Measurements from ENCODE around the gene DCPS. TPM values are rescaled to one million over a fixed set of nuclear protein-coding genes. Genes with fewer than 3 reads are reported as not detected.

The DCPS gene
- total and polyA plus RNA-seq, 4 donors = 10.7 to 26.3 (median 20.4) TPM

GRCh38 chr11:126387857-126388256, 84.0 kb downstream of the DCPS start:
- DNase-seq (peak in 1 of 3 donors; percentile 17), ATAC-seq (ENCODE audit: insufficient read depth, low FRiP score) (no peak)
- H3K36me3 ChIP-seq (ENCODE audit: control insufficient read depth in 4 of 4, insufficient read depth in 4 of 4, low read length in 4 of 4) = no peaks in the 10 kb centered on the region
- WGBS, 2 donors = 77 to 81% methylated on average over 5 of the region's 5 CpGs
- H3K9me3 ChIP-seq (ENCODE audit: control insufficient read depth in 4 of 4, insufficient read depth in 3 of 4, low read length in 3 of 4) = no peaks in the 10 kb centered on the region
- no peak for TF ChIP-seq CTCF (IDR thresholded peaks at IDR 0.05; ENCODE audit: control extremely low read depth, extremely low read depth)
- H3K9ac ChIP-seq (ENCODE audit: insufficient read depth in 1 of 2, low read length in 2 of 2) = no peak overlapping the region
- peaks cover 9 to 26% (median 17%) of the 10 kb centered on the region in 5 donors for H3K4me1 ChIP-seq (ENCODE audit: control insufficient read depth in 5 of 5, insufficient read depth in 5 of 5, low read length in 5 of 5)
- H3K27me3 ChIP-seq (ENCODE audit: control insufficient read depth in 3 of 3, insufficient read depth in 3 of 3, low read length in 2 of 3) = no peaks in the 10 kb centered on the region
- H3K27ac ChIP-seq (ENCODE audit: low read depth in 1 of 2, low read length in 1 of 2) = no peak overlapping the region
- no peak overlapping the region for H3K4me3 ChIP-seq

GRCh38 chr11:126390272-126390867, 86.5 kb downstream of the DCPS start:
- ATAC-seq (ENCODE audit: insufficient read depth, low FRiP score) (no peak), DNase-seq (peak in 2 of 3 donors; percentile 34 to 52)
- whole genome bisulfite sequencing, 2 donors = 53 to 62% methylated on average over 5 of the region's 5 CpGs
- Histone ChIP-seq H3K36me3 (ENCODE audit: control insufficient read depth in 4 of 4, insufficient read depth in 4 of 4, low read length in 4 of 4) (no peaks in the 10 kb centered on the region), H3K4me3 (no peak overlapping the region), H3K27ac (ENCODE audit: low read depth in 1 of 2, low read length in 1 of 2) (no peak overlapping the region), H3K4me1 (ENCODE audit: control insufficient read depth in 5 of 5, insufficient read depth in 5 of 5, low read length in 5 of 5) (peaks cover 11 to 29% (median 24%) of the 10 kb centered on the region in 5 donors), H3K9ac (ENCODE audit: insufficient read depth in 1 of 2, low read length in 2 of 2) (no peak overlapping the region), H3K9me3 (ENCODE audit: control insufficient read depth in 4 of 4, insufficient read depth in 3 of 4, low read length in 3 of 4) (no peaks in the 10 kb centered on the region), H3K27me3 (ENCODE audit: control insufficient read depth in 3 of 3, insufficient read depth in 3 of 3, low read length in 2 of 3) (no peaks in the 10 kb centered on the region)
- TF ChIP-seq CTCF (IDR thresholded peaks at IDR 0.05; ENCODE audit: control extremely low read depth, extremely low read depth) = no peak

GRCh38 chr11:126391286-126391954, 87.6 kb downstream of the DCPS start:
- Histone ChIP-seq H3K27me3 (ENCODE audit: control insufficient read depth in 3 of 3, insufficient read depth in 3 of 3, low read length in 2 of 3) (no peaks in the 10 kb centered on the region), H3K4me1 (ENCODE audit: control insufficient read depth in 5 of 5, insufficient read depth in 5 of 5, low read length in 5 of 5) (peaks cover 11 to 29% (median 24%) of the 10 kb centered on the region in 5 donors), H3K27ac (ENCODE audit: low read depth in 1 of 2, low read length in 1 of 2) (peak overlapping the region; percentile 13 to 86), H3K4me3 (no peak overlapping the region), H3K9ac (ENCODE audit: insufficient read depth in 1 of 2, low read length in 2 of 2) (no peak overlapping the region), H3K36me3 (ENCODE audit: control insufficient read depth in 4 of 4, insufficient read depth in 4 of 4, low read length in 4 of 4) (no peaks in the 10 kb centered on the region), H3K9me3 (ENCODE audit: control insufficient read depth in 4 of 4, insufficient read depth in 3 of 4, low read length in 3 of 4) (no peaks in the 10 kb centered on the region)
- no peak for TF ChIP-seq CTCF (IDR thresholded peaks at IDR 0.05; ENCODE audit: control extremely low read depth, extremely low read depth)
- 55 to 70% methylated on average over 7 of the region's 7 CpGs for WGBS, 2 donors
- DNase-seq (no peak), ATAC-seq (ENCODE audit: insufficient read depth, low FRiP score) (no peak)

Measured in lung (tissue), 12 donors.